A673 (cell line): Measurements from ENCODE around the gene ARAP3.

ENCODE experiments used
- EZH2 ChIP-seq: fragments of 200-600 bp; sonication (generic); IDR thresholded peaks from 2 replicates; pipeline ENCODE4 v1.6.1; 2017; ENCODE audit warnings: borderline replicate concordance, low read depth, mild to moderate bottlenecking, mixed read lengths, antibody characterized with exemption, low read length; ENCODE audit not compliant: poor library complexity, severe bottlenecking
- TF ChIP-seq, protein P1 (sequence below): fragments of 300-800, 200-600 bp; sonication (generic); conservative IDR thresholded peaks from 2 replicates; pipeline ENCODE4 v1.5.1; 2017; ENCODE audit warnings: low read depth, mild to moderate bottlenecking, antibody characterized with exemption, low read length, moderate library complexity, mixed read lengths

DNA sequence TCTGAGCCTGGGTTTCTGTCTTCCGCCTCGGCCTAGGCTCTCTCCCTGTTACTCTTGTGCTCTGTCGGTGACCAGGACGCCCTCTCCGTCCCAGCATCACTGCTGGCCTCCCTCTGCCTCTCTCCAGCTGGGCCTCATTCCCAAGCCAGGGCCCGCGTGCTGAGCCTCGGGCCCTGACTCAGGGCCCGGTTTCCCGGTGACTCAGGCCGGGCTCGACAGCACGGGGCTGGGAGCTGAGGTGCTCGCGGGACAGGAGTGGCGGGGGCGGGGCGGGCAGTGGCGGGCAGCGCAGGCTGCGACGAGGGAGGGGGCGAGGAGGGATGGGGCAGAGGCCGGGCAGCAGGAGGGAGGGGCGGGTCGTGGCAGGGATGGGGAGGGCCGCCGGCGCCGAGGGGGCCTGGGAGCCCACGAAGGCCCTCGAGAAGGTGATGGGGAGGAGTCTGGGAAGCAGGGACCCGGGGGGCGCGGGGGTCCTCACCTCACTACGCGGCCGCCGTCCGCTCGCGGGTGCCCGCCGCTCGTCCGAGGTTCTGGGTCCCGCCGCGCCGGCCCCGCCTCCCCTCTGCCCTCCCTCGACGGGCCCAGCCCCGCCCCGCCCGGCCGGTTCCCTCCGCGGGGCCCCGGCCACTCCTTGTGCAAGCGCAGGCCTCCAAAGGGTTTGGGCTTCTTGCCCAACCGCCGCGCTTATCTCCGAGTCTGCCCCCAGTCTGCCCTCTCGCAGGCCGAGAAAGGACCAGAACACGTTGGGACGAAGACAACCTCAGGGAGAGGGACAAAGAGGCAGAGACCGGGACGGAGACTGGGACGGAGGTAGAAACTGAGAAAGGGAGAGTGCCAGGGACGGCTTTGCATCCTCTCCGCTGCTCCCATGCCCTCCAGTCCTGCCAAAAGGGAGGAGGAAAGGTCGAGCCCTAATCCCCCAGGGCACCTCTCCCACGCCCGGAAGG lies at the start of gene ARAP3:
- no peak for TF ChIP-seq EZH2
- TF ChIP-seq, protein P1, sequence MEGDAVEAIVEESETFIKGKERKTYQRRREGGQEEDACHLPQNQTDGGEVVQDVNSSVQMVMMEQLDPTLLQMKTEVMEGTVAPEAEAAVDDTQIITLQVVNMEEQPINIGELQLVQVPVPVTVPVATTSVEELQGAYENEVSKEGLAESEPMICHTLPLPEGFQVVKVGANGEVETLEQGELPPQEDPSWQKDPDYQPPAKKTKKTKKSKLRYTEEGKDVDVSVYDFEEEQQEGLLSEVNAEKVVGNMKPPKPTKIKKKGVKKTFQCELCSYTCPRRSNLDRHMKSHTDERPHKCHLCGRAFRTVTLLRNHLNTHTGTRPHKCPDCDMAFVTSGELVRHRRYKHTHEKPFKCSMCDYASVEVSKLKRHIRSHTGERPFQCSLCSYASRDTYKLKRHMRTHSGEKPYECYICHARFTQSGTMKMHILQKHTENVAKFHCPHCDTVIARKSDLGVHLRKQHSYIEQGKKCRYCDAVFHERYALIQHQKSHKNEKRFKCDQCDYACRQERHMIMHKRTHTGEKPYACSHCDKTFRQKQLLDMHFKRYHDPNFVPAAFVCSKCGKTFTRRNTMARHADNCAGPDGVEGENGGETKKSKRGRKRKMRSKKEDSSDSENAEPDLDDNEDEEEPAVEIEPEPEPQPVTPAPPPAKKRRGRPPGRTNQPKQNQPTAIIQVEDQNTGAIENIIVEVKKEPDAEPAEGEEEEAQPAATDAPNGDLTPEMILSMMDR: no peak
